CD4-positive, alpha-beta T cell treated with Interleukin-6 for 4 hours (primary cell): Measurements from ENCODE around the gene PTPRN2.
A peak's percentile ranks its signal among the peaks of the same experiment; 100 is the strongest.

Experiments
- DNase-seq: peaks from one replicate; pipeline ENCODE4 v3.0.0-alpha.2; 2020; ENCODE audit warnings: mixed read lengths

The PTPRN2 gene

GRCh38 chr7:157772486-157773130 is 815.0 kb downstream of the PTPRN2 start:
- DNase-seq: no peak

- DNase-seq: no peak
Observed at GRCh38 chr7:157771689-157772088, 815.9 kb downstream of the PTPRN2 start.

GRCh38 chr7:157770716-157771320 is 816.8 kb downstream of the PTPRN2 start:
- no peak for DNase-seq

- no peak for DNase-seq
Observed at GRCh38 chr7:157769526-157770215, 818.0 kb downstream of the PTPRN2 start.

- DNase-seq: no peak
Observed at GRCh38 chr7:157769086-157769485, 818.5 kb downstream of the PTPRN2 start.

- DNase-seq: no peak
Observed at GRCh38 chr7:157768198-157768597, 819.4 kb downstream of the PTPRN2 start.

- no peak for DNase-seq
Observed at GRCh38 chr7:157767506-157768197, 820.0 kb downstream of the PTPRN2 start.

GRCh38 chr7:157766098-157766497 is 821.5 kb downstream of the PTPRN2 start:
- DNase-seq: no peak

GRCh38 chr7:157764946-157765537 is 822.6 kb downstream of the PTPRN2 start:
- no peak for DNase-seq

- no peak for DNase-seq
Observed at GRCh38 chr7:157764193-157764592, 823.4 kb downstream of the PTPRN2 start.

GRCh38 chr7:157763279-157764000 is 824.2 kb downstream of the PTPRN2 start:
- DNase-seq: no peak

- DNase-seq: no peak
Observed at GRCh38 chr7:157762824-157763223, 824.8 kb downstream of the PTPRN2 start.

- peak; percentile 18 for DNase-seq
Observed at GRCh38 chr7:157760004-157760730, 827.5 kb downstream of the PTPRN2 start.

GRCh38 chr7:157759246-157759805 is 828.3 kb downstream of the PTPRN2 start:
- DNase-seq: no peak

- no peak for DNase-seq
Observed at GRCh38 chr7:157758468-157759245, 829.0 kb downstream of the PTPRN2 start.

- no peak for DNase-seq
Observed at GRCh38 chr7:157757776-157758467, 829.7 kb downstream of the PTPRN2 start.

GRCh38 chr7:157757211-157757610 is 830.4 kb downstream of the PTPRN2 start:
- DNase-seq: no peak

GRCh38 chr7:157755741-157756140 is 831.9 kb downstream of the PTPRN2 start:
- no peak for DNase-seq

GRCh38 chr7:157754416-157754790 is 833.2 kb downstream of the PTPRN2 start:
- DNase-seq: no peak
